ENCODE data around the gene NAE1.
"Not testable (repeated sequence)": the region's sequence is repeated elsewhere in the genome, so short reads cannot be mapped to it uniquely, and the experiment has no call there.

The NAE1 gene

DNA sequence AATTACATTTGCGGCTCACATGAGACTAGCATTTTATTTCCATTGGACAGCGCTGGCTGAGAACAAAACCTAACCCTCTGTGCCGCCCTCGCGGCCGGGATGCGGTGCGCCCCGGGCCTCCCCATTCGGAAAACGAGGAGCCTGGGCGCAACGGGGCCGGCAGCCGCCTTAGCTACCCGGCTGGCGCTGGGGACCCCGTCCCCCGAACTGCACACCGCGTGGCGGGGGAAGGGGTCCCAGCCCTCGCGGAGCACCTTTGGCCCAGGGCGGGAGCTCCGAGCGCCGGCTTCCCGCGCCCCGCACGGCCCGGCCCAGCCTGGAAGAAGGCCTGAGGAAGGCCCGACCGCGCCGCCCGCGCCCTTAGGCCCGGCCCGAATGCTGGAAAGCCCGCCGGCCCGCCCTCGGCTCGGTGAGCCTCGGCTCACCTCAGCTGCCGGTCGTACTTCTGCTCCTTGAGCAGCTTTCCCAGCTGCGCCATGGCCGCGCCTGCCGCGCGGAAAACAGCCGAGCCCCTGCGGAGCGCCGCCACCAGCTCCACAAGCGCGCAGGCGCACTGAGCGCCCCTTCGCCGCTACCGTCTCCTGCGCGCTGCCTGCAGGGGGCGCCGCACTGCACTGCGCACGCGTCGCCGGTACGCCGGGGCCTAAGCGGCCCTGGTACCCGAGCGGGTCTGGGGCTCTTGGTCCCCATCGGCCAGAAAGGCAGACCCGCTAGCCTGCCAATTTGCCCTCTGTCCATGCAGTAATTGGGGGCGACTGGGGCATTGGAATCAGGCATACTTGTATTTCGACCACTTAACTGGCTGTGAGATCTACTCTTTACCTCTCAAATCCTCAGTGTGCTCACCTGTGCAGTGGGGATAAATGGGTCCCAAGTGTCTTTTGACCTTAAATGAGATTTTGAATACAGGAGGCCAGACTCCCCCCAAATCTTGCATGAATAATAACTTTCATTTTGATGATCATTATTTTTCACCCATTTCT is at the start of gene NAE1:
NAE1 (minus strand) TSS at position 555 of the 983 bp plus-strand sequence; CDS start at position 478, 77 bp downstream.
- peak; percentile 72 to 91 for DNase-seq

DNA sequence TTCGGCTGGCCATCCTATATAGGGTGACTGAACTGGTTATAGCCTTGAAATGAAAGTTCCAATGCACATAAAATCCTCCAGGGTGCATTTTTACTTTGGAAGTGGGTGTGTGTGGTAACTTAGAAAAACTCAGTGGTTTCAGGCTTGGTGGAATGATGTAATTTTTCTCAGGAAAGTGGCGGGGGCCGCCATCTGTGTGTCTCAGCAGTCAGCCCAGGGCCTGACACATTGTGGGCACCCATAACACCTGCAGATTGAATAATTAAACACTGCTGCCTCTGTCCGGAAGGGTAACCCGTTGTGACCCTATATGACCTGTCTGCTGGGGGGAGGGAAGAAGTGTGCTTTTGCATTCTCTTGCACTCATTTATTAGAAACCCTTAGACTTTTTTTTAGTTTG is 47.3 kb upstream of the NAE1 start:
- DNase-seq = no peak

DNA sequence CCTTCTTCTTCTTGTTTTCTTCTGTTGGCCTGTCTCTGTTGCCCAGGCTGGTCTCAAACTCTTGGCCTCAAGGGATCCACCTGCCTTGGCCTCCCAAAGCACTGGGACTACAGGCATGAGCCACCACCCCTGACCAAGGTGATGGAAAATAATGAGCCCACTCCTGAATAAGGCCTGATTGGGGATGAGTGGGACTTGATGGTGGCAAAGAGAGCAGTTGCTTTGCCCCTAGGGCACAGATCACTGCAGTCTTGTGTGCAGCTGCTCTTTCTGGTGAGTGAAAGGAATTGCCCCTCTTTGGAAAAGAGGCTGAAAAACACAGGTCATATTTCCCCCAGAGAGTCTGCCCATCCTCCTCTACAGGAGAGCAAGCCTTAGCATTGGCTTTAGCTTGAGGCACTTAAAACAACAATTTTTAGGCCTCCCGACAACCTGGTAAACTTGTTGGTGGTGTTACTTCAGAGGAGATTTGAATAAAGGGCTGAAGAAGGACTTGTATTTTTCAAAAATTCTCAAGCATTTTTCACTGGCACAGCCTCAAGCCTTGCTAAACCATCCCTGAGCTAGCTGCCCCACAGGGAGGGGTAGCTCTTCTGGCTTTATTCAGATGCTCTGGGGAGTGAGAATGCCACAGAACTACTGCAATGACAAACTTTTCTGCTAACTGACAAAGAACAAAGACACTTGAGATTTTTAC is 43.5 kb upstream of the NAE1 start:
- no peak for DNase-seq

DNA sequence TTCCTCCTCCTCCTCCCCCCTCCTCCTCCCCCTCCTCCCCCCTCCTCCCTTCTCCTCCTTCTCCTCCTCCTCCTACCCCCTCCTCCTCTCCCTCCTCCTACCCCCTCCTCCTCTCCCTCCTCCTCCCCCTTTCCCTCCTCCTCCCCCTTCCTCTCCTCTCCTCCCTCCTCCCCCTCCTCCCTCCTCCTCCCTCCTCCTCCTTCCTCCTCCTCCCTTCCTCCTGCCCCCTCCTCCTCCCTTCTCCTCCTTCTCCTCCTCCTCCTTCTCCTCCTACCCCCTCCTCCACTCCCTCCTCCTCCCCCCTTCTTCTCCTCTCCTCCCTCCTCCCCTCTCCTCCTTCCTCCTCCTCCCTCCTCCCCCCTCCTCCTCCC is 42.9 kb upstream of the NAE1 start:
- DNase-seq = no peak

DNA sequence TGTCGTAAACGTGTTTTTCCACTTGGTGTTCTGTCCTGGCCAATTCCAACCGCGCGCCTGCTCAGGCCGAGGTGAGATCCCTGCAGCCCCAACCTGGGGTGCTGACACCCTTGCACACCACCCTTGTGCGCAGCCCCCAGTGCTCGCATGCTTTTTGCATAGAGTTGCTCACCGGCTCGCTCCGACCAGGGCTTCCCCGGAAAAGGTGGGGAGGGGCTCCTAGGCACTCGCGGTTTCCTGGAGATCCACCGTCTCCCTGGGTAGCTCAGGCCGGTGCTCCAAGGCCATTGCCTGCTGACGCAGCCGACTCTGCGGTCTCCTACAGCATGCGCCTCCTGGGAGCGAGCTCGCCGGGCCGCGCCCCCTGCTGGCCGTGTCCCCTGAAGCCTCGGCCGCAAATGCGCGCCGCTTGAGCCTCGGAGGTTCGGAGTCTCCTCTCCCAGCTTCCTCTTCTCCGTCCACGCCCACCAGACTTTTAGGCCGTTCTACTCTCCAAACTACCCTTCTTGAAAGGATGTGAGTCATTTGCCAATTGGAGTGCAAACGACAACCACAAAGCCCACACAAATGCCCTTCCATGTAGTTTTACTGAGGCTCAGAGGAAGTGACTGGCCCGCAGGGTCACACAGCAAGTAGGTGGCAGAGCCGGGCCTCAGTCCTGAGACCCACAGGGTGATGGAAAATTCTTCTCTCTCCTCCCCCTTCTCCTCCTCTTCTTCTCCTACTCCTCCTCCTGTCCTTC is 42.3 kb upstream of the NAE1 start:
- DNase-seq = peak; percentile 43 to 77

DNA sequence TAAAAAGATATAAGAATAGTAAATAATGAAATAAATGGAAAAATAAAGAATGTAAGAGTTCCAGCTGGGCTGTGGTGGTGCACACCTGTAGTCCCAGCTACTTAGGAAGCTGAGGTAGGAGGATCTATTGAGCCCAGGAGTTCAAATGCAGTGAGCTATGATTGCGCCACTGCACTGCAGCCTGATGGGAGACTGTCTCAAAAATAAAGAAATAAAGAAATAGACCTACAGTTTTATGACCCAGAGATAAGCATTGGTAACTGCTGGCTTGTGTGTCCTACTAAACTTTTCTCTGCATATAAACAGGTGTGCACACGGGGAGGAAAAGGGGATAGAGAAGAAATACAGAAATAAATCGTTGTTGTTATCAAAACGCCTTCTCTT is 41.8 kb upstream of the NAE1 start:
- no peak for DNase-seq

DNA sequence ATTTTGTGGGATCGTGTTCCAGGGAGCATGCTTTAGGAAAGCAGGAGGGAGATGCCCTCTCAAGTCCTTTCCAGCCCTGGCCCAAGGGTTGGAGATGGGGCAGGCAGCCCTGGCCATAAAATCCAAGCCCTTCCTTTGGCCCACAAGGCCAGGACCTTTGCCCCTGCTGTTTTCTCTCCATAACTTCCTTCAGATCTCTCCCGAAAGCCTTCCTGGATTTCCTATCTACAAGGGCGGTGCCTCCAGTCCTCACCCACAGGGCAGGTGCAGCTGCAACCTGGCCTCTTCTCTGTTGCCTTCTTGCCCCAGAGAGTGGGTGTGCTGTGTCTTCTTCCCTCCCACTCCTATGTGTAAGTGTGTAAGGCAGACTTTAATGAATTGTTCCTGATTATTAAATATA is 41.1 kb upstream of the NAE1 start:
- DNase-seq = no peak

DNA sequence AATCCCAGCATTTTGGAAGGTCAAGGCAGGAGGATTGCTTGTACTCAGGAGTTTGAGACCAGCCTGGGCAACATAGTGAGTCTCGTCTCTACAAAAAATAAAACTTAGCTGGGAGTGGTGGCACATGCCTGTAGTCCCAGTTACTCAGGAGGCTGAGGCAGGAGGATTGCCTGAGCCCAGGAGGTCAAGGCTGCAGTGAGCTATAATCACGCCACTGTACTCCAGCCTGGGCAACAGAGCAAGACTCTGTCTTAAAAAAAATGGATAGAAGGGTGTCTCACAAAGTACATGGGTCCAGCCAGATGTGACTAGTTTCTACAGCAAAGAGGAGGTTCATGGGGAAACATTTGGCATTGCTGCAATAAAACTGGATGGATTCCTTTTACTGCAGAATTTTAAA is 40.6 kb upstream of the NAE1 start:
- not testable (repeated sequence) for DNase-seq

DNA sequence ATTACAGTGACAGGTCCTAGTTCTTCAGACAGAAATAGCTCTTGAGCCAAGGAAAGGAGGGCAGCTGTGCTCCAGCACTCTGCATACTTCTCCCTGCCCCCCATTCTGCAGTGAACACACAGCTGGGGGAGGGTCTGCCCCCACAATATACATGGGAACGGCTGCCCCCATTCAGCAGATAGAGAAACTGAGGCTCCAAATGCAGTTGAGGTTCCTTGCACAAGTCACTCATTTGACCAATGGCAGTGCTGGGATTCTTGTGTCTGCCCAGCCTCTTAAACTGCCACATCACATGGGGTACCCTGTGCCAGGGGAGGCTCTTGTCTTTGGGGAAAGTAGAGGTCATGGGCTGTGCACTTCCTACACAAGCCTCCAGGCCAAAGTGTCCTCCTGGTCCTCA is 38.6 kb upstream of the NAE1 start:
- DNase-seq = no peak

DNA sequence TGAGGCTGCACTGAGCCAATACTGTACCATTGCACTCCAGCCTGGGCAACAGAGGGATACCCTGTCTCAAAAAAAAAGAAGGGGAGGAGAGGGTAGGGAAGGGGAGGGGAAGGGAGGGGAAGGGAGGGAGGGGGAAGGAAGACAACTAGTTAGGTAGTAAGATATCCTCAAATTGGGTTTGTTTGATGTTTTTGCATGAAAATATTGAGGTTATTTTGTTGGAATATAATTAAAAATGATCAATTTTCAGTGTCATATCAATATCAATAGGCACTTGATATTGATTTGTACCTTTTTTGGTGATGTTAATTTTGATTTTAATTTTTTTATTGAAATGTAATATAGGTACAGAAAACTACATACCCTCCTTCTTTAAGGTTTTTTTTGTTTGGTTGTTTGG is 32.9 kb upstream of the NAE1 start:
- no peak for DNase-seq

DNA sequence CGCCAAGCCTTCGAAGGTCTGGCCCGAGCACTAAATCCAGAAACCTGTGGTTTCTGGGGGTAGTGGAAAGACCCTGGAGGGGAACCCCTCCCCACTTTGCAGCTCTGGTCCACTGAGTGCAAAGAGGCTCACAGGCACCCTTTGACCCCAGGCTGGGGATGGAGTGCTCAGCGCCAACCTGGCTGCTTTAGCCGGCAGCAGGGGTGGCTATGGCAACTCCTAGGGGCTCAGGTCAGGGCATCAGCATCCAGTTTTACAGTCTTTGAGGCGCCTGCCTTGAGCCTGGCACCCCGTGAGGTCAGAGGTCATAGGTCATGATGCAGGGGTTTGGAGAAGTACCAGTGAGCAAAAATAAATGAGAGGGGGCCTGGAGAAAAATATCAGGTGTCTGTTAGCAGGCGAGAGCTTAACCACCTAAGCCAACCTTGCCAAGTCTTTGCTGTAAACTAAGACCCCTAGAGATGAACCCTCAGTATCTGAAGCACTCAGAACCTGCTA is 31.3 kb upstream of the NAE1 start:
- no peak for DNase-seq

DNA sequence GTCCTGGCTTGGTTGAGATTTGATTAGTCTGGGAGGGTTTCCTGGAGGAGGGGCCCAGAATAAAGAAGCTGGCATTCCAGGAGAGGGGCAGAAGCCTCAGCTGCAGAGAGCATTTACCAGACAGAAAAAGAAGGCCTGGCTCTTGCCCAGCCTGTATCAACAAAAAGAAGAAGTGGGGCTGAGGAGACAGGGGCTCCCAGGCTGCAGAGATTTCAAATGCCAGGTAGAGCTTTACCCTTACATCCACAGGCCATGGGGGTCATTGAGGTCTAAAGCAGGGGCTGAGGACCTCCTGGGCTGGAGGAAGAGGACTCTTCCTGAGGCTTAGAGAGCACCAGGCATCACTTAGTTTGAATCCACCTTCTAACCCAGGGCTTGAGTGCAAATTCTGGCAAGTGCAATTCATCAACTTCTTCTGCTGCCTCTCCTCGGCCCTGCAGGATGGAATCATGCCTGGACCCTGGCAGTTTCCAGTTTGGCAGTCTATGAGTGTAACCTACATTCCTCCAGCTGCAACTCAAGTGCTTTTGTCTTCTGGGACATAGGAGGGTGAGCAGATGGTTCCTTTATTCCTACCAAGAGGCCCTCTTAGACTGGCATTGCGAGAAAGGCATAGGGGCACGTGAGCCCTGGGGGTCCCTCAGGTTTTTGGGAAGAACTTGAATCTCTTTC is 28.8 kb upstream of the NAE1 start:
- no peak for DNase-seq

DNA sequence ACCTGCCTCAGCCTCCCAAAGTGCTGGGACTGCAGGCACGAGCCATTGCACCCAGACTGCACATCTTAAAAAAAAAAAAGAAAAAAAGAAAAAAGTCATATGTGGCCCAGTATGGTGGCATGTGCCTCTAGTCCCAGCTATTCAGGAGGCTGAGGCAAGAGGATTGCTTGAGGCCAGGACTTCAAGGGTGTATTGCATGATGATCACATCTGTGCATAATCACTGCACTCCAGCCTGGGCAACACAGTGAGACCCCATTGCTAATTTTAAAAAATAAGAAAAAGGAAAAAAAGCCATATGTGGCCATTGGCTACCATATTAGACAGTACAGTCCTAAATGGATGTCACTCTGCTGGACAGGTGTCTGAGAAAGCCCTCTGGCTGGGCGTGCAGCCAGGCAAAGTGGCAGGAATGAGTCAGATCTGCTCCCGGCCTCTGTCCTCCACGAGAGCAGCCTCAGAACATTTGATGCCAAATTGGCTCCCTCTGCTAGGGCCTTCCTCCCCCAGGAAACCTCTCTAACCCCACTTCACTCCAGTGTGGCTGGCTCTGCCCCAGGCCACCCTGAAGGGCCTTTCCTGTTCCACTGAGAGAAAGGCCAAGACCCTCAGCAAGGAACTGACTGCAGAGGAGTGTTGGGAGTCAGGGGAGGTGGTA is 28.1 kb upstream of the NAE1 start:
- no peak for DNase-seq

DNA sequence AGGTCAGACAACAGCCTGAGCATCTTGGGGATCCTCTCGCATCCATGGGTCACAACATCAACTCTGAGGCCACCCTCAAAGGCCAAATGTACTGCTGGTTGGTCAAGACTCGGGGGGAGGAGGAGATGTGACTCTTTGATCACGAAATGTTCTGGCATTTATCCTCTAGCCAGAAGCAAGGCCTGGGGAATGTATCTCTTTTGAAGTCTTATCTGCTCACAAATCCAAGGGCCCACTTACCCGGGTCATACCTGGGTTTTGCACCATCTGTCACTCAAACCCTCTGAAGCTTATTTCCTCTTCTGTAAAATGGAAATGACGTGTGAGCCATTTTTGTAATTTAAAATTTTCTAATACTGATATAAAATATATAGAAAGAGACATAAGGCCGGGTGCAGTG is 26.7 kb upstream of the NAE1 start:
- no peak for DNase-seq

DNA sequence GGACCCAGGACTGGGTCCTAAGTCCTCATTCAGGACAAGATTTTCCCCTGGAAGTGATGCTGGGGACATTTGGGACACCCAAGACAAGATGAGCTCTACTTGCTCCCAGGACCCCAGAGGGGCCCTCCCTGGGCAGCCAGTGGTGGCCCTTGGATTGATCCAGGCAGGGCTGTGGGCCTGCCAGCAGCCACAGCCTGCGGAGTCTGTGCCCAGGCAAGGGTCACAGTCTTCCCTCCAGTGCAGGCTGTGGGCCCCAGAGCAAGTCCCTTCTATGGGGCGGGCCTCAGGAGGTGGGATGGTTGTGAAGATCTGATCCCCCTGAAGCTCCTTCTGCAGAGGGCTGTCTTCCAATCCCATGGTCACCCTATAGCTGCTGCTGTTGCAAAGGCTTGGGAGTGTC is 26.0 kb upstream of the NAE1 start:
- no peak for DNase-seq

DNA sequence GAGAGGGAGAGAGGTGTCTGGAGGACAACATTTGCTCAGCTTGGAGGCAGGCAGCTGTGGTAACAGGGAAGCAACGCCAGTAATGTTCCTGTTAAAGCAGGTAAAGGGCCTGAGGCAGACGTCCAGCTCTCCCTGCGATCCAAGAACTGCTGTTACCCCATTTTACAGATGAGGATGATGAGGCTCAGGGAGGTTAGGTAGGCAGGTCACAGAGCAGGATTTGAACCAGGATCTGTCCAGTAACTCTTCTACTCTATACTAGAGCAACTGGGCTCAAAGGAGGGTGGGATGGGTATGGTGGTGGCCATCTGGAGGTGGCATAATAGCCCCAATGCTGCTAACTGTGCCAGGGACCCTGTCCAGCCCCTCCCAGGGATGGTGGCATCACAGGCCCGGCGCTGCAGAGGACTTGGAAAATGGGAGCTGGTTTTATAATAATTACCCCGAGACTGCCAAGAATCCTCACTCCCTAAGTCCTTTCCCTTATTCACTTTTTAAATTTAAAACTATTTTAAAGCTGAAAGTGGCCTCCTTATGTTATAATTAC is 25.5 kb upstream of the NAE1 start:
- no peak for DNase-seq

DNA sequence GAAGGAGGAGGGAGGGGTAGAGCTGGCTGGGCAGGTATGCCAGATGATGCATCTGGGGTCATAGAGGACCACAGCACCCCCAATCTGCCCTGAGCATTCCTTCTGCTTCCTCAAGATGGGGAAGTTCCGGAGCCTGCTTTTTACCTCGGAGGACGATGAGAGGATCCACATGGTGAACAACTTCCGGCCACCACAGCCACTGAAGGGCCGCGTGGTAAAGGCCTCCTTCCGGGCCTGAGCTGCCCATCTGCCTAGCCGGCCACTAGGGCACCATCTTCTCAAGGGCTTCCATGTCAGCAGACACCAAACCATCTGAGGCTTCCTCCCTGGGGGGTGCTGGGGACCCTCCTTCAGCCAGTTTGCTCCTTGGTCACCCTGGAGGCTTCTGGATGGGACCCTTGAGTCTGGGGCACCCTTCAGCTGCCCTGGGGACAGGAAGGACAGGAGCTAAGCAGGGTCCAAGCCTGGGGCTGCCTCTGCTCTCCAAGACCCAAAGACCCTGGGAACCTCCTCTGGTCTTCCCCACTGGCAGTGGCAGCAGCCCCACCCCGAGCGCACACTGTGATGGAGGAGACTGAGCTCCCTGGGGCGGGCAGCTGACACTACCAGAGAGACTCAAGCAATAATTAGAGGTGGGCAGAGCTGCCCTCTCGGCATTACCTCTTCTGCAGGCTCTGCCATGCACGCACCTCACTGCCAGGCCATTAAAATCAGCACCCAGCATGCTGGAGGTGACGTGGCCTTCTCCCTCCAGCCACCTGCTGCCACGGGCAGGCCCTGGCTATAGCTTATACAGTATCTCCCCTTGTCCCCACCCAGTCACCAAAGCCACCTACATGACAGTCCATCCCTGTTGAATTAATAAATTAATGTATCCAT is 22.7 kb upstream of the NAE1 start:
- DNase-seq = no peak

DNA sequence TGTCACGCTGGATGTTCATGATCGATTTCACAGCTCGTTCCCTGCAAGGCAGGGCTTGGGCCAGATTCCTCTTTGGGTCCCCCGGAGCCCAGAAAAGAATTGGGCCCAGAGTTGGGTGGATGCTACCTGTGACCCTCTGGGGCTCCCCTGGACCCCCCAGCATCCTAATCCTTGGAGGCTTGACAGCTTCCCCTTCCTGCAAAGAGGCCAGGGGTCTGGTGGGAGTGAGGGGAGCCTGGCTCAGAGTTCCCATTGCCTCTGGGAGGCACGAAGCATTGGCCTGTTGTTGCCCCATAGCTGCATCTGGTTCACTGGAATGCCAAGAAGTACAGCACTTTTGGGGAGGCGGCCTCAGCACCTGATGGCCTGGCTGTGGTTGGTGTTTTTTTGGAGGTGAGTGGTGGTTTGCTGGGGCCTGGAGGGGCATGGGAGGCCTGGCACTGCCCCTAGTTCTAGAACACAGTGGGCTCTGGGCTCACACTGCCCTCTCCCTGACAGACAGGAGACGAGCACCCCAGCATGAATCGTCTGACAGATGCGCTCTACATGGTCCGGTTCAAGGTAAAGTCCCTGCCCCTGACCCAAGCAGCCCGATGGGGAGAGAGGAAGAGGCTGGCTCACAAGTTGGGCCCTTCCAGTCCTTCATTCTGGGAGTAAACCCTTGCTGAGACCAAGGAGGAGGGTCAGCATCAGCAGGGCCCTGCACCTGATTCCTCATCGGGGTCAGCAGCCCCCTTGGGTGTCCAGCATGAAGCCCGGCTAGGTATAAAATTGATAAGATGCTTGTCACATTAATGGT is 20.6 kb upstream of the NAE1 start:
- DNase-seq = no peak

DNA sequence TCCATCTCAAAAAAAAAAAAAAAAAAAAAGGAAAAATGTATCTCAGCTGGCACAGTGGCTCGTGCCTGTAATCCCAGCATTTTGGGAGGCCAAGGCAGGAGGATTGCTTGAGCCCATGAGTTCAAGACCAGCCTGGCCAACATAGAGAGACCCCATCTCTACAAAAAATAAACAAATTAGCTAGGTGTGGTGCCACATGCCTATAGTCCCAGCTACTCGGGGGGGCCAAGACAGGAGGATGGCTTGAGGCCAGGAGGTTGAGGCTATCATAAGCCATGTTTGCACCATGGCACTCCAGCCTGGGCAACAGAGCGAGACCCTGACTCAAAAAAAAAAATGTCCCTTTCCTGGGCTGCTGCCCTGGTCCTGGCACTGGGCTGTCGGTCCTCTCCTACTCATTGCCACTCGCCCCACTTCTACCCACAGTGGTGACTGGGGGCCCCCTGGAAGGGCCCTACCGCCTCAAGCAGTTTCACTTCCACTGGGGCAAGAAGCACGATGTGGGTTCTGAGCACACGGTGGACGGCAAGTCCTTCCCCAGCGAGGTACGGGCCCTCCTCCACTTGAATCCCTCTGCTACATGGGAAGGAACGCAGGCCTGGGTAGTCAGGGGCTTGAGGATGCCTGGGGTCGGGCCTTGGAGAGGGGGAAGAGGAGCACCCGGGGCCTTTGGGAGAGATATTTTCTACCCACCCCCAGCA is 19.5 kb upstream of the NAE1 start:
- no peak for DNase-seq

Measured in NCI-H1930 (cell line).